GM12875 (cell line): ENCODE data around the gene TNFRSF13B.

Source experiments
- H3K4me3 ChIP-seq: one replicate; pipeline ENCODE4 v1.5.1; 2011; ENCODE audit warnings: low read depth, low read length, control low read depth
- TF ChIP-seq, protein P1 (sequence below): IDR thresholded peaks from 2 replicates; pipeline ENCODE4 v1.5.1; 2011; ENCODE audit warnings: low read depth, mild to moderate bottlenecking, control low read depth, inconsistent platforms, low read length, moderate library complexity, borderline replicate concordance; ENCODE audit not compliant: insufficient read depth

TNFRSF13B gene

DNA sequence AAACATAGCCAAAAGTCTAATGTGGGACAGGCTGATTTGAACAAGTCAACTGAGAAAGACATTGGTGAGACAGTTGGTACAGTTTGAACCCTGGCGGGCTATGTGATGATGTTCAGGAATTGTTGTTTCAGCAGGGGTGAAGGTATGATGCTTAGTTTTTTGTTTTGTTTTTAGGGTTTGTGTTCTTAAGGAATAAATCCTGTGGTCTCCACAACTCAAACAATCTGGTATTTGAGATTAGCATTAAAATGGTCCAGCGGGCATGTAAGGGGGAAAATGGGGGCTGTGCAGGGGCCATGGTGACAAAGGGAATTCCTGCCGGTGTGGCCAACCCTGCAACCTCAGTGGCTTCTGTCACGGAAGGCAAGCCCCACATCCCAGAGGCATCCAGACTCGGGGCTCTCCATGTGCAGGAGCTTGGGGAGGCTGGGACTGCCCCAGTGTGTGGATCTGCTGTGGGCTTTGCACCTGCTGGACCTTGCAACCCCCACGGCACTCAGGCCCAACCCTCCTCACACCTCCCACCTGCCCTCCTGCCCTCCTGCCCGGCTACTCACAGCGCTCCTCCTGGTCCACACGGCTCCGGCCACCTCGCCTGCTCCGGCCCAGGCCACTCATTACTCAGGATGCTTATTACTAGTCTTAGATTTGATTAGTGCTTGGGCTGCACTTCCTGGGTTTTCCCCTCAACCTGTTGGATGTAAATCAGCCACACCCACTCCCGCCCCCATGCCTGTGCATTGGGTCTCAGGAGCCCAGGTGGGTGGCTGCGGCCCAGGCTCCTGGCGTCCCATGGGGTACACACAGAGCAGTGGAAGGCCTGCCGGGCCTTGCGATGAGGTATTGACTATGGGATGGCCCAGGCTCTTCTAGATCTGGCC, at the start of gene TNFRSF13B:
Gene TNFRSF13B (minus strand): TSS at position 661 of the 881 bp plus-strand sequence. CDS start 43 bp downstream, at position 618.
- TF ChIP-seq, protein P1, sequence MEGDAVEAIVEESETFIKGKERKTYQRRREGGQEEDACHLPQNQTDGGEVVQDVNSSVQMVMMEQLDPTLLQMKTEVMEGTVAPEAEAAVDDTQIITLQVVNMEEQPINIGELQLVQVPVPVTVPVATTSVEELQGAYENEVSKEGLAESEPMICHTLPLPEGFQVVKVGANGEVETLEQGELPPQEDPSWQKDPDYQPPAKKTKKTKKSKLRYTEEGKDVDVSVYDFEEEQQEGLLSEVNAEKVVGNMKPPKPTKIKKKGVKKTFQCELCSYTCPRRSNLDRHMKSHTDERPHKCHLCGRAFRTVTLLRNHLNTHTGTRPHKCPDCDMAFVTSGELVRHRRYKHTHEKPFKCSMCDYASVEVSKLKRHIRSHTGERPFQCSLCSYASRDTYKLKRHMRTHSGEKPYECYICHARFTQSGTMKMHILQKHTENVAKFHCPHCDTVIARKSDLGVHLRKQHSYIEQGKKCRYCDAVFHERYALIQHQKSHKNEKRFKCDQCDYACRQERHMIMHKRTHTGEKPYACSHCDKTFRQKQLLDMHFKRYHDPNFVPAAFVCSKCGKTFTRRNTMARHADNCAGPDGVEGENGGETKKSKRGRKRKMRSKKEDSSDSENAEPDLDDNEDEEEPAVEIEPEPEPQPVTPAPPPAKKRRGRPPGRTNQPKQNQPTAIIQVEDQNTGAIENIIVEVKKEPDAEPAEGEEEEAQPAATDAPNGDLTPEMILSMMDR: no peak
- H3K4me3 ChIP-seq: peak within 1 kb of the TSS; percentile 97

DNA sequence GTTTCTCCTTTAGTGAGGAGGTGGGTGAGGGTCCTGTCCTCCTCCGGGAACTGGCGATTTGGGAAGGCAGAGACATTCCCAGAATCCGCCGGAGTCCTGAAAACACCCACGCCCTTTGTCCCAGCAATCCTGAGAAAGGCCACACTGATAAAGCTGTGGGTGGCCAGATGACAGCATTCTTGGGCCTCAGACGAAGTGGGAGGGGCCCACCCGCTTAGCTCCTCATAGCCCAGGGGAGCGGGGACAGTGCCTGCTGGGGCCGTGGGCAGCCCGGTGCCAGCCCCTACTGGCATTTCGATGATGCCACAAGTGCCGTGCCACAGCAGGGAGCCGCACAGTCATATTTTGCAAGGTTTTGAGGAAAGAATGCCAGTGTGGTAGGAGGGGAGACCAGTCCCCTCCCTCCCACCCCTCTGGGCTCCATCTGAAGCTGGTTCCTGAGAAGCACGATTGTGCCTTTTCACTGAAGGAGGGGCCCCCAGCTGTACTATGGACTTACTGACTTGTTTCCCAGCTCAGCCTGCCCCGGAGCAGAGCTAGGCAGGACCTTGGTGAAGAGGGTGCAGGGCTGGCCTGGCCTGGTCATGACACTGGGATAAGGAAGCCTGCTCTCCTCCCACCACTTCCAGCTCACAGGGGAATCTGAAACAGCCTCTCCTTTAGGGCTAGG, 49.4 kb upstream of the TNFRSF13B start:
- no peak overlapping the region for H3K4me3 ChIP-seq
- TF ChIP-seq, protein P1: no peak

DNA sequence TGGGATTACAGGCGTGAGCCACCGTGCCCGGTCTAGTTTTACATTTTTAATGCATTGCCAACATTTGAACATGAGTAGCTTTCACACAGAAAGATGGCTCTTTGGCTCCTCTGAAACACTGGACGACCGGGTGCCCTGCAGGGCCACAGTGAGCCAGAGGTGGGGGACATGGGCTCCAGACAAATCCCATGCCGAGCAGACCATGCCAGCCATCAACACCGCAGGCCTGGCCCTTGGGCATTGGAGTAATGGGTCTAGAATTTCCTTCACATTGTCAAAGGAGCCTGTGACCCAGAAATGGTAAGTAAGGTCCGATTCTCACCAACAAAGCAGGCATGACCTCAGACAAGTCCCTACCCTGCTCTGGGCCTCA, 48.9 kb upstream of the TNFRSF13B start:
- TF ChIP-seq, protein P1: no peak

DNA sequence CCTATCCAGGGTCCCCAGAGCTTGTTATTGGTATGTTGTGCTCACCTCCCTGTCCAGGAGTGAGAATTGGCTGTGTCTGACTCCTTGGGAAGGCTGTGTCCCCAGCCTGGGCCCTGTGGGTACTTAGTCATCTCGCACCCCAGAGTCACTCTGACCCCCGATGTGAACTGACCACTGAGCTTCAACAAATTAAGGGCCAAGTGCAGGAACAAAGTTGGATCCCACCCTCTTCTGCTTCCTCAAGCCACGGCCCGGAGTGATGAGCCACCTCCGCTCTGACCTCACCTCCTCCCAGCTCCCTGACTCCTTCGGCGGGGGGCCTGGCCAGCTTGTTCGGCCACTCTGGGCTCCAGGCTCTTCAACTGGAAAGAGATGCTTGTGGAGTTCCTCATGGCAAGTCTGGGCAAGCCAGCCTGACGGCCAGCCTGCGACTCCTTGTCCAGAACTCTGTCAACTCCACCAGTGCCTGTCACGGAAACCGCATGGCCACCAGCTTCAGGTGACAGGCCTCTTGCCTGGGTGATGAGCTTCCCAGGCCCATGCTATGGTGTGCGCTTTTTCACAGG, 48.1 kb upstream of the TNFRSF13B start:
- TF ChIP-seq, protein P1: no peak
- H3K4me3 ChIP-seq: no peak overlapping the region

More for the DNA sequence above, 48.9 kb upstream of the TNFRSF13B start:
- no peak overlapping the region for H3K4me3 ChIP-seq

DNA sequence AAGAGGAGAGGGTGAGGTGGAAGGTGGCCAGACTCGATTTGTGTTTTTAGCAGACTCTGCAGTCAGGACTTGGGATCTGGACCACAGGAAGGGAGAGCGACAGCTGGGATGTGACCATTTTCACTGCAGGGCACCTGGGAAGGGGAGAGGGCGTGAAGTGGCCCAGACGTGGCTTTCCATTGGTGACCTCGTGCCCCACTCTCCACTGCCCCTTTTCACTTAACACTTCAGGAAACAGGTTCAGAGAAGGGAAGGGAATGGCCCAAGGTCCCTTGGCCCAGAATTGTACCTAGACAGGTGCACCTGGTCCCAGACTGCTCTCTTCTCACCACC, 47.5 kb upstream of the TNFRSF13B start:
- TF ChIP-seq, protein P1: no peak

DNA sequence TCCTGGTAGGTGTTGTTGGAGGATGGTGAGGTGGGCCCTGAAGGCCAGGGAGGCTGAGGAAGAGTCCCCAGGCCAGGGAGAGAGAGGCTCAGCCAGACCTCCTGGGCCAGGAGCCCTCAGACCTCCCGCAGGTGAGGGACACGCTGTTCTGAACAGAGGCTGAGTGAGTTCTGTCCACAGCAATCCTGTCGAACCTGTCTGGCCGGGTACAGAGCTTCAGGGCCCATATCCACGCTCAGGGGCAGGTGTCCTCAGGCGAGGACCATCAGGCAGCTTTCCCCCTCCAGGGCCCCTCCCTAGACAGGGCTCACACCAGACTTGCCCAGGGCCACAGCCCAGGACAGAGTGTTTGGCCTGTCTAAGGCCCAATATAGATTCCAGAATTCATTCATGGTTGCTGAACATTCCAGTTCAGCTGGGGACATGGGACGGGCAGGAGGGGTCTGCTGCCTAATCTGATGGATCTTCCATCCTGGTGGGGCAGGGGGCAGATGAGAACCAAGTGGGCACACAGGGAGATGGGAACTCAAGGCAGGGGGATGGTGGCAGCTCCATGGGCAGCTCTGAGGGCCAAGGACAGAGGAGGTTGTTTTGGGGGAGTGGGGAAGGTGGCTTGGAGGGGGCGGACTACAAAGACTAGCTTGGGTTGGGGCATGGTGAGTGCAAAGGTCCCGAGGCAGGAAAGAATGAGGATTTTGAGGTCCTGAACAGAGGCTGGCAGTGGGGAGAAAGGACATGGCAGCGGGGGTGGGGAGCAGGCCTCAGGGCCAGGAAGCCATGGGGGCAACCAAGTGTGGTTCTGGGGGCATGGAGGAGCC, 46.9 kb upstream of the TNFRSF13B start:
- H3K4me3 ChIP-seq: no peak overlapping the region
- TF ChIP-seq, protein P1: no peak

More for the DNA sequence above, 47.5 kb upstream of the TNFRSF13B start:
- no peak overlapping the region for H3K4me3 ChIP-seq
